Endodermal cell (in vitro differentiated cells): ENCODE measurements around the gene GLB1L. TPM values are rescaled to one million over a fixed set of nuclear protein-coding genes. Genes with fewer than 3 reads are reported as not detected.

Experiments
- DNase-seq: peaks from one replicate; pipeline ENCODE4 v3.0.0-alpha.2; 2017
- H3K27ac ChIP-seq: 2 replicates; pipeline ENCODE4 v1.5.1; 2013; ENCODE audit warnings: mild to moderate bottlenecking, low read depth, low read length, moderate library complexity
- H3K27me3 ChIP-seq: 2 replicates; pipeline ENCODE4 v1.6.1; 2013; ENCODE audit warnings: mild to moderate bottlenecking, low read length, moderate library complexity; ENCODE audit not compliant: insufficient read depth, control insufficient read depth, poor library complexity, severe bottlenecking
- H3K36me3 ChIP-seq: 2 replicates; pipeline ENCODE4 v1.7.0; 2013; ENCODE audit warnings: mild to moderate bottlenecking, low read length, moderate library complexity; ENCODE audit not compliant: control insufficient read depth, insufficient read depth
- H3K4me1 ChIP-seq: one replicate; pipeline ENCODE4 v1.7.0; 2013; ENCODE audit warnings: low read length; ENCODE audit not compliant: control insufficient read depth, insufficient read depth
- H3K4me3 ChIP-seq: 2 replicates; pipeline ENCODE4 v1.5.1; 2013; ENCODE audit warnings: mild to moderate bottlenecking, low read length, moderate library complexity
- H3K9ac ChIP-seq: 2 replicates; pipeline ENCODE4 v1.6.1; 2013; ENCODE audit warnings: mild to moderate bottlenecking, low read length, moderate library complexity; ENCODE audit not compliant: poor library complexity, severe bottlenecking; ENCODE audit errors: extremely low read depth
- H3K9me3 ChIP-seq: 2 replicates; pipeline ENCODE4 v1.6.1; 2013; ENCODE audit warnings: mild to moderate bottlenecking, low read length, moderate library complexity; ENCODE audit not compliant: control insufficient read depth
- H3K27ac Mint-ChIP-seq: 2 replicates; pipeline ENCODE4 v1.8.0; 2020; ENCODE audit warnings: mixed read lengths
- H3K27me3 Mint-ChIP-seq: 2 replicates; pipeline ENCODE4 v1.8.0; 2021; ENCODE audit warnings: mild to moderate bottlenecking, mixed read lengths; ENCODE audit not compliant: insufficient read depth
- H3K36me3 Mint-ChIP-seq: 2 replicates; pipeline ENCODE4 v1.8.0; 2020; ENCODE audit warnings: low read depth, mixed read lengths
- H3K4me1 Mint-ChIP-seq: 2 replicates; pipeline ENCODE4 v1.8.0; 2020; ENCODE audit warnings: mixed read lengths
- H3K4me3 Mint-ChIP-seq: 2 replicates; pipeline ENCODE4 v1.8.0; 2020; ENCODE audit warnings: mild to moderate bottlenecking, moderate library complexity, mixed read lengths
- H3K9me3 Mint-ChIP-seq: 2 replicates; pipeline ENCODE4 v1.8.0; 2020; ENCODE audit warnings: mild to moderate bottlenecking, mixed read lengths
- WGBS, 2 experiments: methylation state at CpG; one replicate each; pipeline versions ENCODE4 v1.1.5 to v1.1.7; 2013; ENCODE audit warnings: missing lambda C conversion rate in 2 of 2, mixed read lengths in 1 of 2; ENCODE audit not compliant: insufficient coverage in 1 of 2, insufficient read length in 1 of 2; 5-methylcytosine and 5-hydroxymethylcytosine counted together
- total RNA-seq, 2 donors: library from RNA; stranded (reverse); fragmentation: NEBNext Ultra II Directional in 1 of 2; extraction: Animal tissue kit (Norgen Biotek cat#: 25700) in 1 of 2; gene quantifications; 2 replicates in 1 of 2; 3 replicates in 1 of 2; pipeline ENCODE4 v1.2.1, GENCODE V29; 2021
- TF ChIP-seq, protein P1 (sequence below): fragments of 200-600 bp; sonication (generic); conservative IDR thresholded peaks from 2 replicates; pipeline ENCODE4 v1.5.0; 2021; ENCODE audit warnings: antibody characterized with exemption, mild to moderate bottlenecking

The GLB1L gene
- total RNA-seq, 2 donors from 2014 or later: 9.7 to 13.8 TPM

DNA sequence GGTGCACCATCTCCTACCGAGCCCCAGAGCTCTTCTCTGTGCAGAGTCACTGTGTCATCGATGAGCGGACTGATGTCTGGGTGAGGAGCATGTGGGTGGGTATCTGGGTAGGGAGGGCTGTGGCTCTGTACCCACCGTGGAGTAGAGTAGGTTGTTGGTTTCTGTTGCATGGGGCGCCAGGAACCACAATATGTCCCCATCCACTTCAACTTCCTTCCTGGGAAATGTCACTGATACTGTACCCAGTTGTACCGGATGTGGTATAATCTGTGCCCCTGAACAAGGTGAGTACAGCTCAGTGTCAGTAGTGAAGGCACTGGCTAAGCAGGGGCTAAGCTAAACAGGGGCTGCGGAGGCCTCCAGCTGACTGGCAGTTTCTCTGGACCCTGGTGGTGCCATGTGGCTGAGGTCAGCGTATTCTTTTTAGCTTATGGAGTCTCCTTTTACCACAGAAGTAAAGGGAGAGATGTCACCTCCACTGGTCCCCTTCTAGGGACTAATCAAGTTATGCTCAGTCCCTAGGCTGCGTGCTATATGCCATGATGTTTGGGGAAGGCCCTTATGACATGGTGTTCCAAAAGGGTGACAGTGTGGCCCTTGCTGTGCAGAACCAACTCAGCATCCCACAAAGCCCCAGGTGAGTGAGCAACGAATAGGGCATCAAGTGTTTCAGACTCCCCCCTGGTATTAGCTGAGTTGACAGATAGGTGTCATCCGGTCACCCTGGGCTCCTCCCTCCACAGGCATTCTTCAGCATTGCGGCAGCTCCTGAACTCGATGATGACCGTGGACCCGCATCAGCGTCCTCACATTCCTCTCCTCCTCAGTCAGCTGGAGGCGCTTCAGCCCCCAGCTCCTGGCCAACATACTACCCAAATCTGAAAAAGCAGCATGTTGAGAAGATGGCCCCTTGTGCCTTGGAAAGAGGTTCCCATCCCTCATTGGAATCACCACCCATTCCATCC lies 2.7 kb upstream of the GLB1L start:
- Histone ChIP-seq H3K27me3 (peaks cover 16% of the 10 kb centered on the region), H3K9me3 (no peaks in the 10 kb centered on the region), H3K9ac (no peak overlapping the region), H3K36me3 (peaks cover 14% of the 10 kb centered on the region), H3K4me3 (no peak overlapping the region), H3K27ac (no peak overlapping the region), H3K4me1 (peaks cover 21% of the 10 kb centered on the region)
- TF ChIP-seq, protein P1, sequence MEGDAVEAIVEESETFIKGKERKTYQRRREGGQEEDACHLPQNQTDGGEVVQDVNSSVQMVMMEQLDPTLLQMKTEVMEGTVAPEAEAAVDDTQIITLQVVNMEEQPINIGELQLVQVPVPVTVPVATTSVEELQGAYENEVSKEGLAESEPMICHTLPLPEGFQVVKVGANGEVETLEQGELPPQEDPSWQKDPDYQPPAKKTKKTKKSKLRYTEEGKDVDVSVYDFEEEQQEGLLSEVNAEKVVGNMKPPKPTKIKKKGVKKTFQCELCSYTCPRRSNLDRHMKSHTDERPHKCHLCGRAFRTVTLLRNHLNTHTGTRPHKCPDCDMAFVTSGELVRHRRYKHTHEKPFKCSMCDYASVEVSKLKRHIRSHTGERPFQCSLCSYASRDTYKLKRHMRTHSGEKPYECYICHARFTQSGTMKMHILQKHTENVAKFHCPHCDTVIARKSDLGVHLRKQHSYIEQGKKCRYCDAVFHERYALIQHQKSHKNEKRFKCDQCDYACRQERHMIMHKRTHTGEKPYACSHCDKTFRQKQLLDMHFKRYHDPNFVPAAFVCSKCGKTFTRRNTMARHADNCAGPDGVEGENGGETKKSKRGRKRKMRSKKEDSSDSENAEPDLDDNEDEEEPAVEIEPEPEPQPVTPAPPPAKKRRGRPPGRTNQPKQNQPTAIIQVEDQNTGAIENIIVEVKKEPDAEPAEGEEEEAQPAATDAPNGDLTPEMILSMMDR: peak; percentile 12
- Mint-ChIP-seq H3K4me3 (peak overlapping the region; percentile 42), H3K9me3 (no peaks in the 10 kb centered on the region), H3K4me1 (peaks cover 28% of the 10 kb centered on the region), H3K27ac (peak overlapping the region; percentile 93), H3K36me3 (peaks cover 5% of the 10 kb centered on the region), H3K27me3 (peaks cover 21% of the 10 kb centered on the region)
- 92 to 93% methylated on average over 12 to 17 of the region's 17 CpGs for WGBS, 2 experiments
- peak; percentile 69 for DNase-seq

DNA sequence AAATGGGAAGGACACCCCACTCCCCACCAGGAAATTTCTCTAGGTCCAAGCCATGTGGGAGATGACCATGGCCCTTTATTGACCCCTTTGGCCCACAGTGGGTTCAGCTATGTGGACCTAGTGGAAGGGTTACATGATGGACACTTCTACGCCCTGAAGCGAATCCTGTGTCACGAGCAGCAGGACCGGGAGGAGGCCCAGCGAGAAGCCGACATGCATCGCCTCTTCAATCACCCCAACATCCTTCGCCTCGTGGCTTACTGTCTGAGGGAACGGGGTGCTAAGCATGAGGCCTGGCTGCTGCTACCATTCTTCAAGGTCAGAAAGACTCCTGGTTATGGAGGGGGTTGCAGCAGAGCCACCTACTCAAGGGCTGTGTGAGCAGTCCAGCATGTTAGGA lies 1.3 kb upstream of the GLB1L start:
- H3K27ac ChIP-seq: no peak overlapping the region
- H3K9me3 ChIP-seq: no peaks in the 10 kb centered on the region
- DNase-seq: no peak
- no peak overlapping the region for H3K27ac Mint-ChIP-seq
- H3K36me3 ChIP-seq: peaks cover 14% of the 10 kb centered on the region
- H3K36me3 Mint-ChIP-seq: peaks cover 5% of the 10 kb centered on the region
- no peaks in the 10 kb centered on the region for H3K9me3 Mint-ChIP-seq
- H3K4me3 Mint-ChIP-seq: peak overlapping the region; percentile 86
- H3K4me3 ChIP-seq: peak overlapping the region; percentile 92
- peaks cover 2% of the 10 kb centered on the region for H3K27me3 ChIP-seq
- H3K9ac ChIP-seq: no peak overlapping the region
- peaks cover 17% of the 10 kb centered on the region for H3K4me1 ChIP-seq
- H3K27me3 Mint-ChIP-seq: peaks cover 7% of the 10 kb centered on the region
- peaks cover 24% of the 10 kb centered on the region for H3K4me1 Mint-ChIP-seq
- WGBS, 2 experiments: 97 to 100% methylated on average over 5 to 10 of the region's 10 CpGs
- TF ChIP-seq, protein P1: no peak

DNA sequence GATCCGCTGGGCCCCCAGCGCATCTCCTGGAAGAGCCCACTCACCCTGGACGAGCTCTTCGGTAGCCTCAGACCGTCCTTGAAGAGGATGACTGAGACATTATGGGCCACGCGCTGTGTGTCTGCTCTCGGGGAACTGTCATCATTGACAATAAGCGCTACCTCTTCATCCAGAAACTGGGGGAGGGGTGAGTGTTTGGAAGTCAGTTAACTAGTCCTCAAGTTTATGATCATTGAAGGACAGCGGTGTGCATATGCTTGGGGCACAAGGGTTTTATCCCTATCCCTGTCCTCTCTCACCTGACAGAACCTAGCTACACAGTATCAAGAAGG lies 621 bp upstream of the GLB1L start:
- peak overlapping the region; percentile 86 for H3K4me3 Mint-ChIP-seq
- peaks cover 5% of the 10 kb centered on the region for H3K36me3 Mint-ChIP-seq
- Histone ChIP-seq H3K9ac (peak overlapping the region; percentile 97), H3K4me3 (peak overlapping the region; percentile 92), H3K27ac (peak overlapping the region; percentile 42), H3K36me3 (peaks cover 14% of the 10 kb centered on the region), H3K4me1 (peaks cover 17% of the 10 kb centered on the region), H3K27me3 (no peaks in the 10 kb centered on the region), H3K9me3 (no peaks in the 10 kb centered on the region)
- no peaks in the 10 kb centered on the region for H3K9me3 Mint-ChIP-seq
- TF ChIP-seq, protein P1: no peak
- 35 to 36% methylated on average over 5 to 10 of the region's 10 CpGs for WGBS, 2 experiments
- H3K4me1 Mint-ChIP-seq: peaks cover 24% of the 10 kb centered on the region
- H3K27me3 Mint-ChIP-seq: no peaks in the 10 kb centered on the region
- DNase-seq: no peak
- H3K27ac Mint-ChIP-seq: peak overlapping the region; percentile 96
